ENCODE data around the gene SLC25A31.

SLC25A31 gene

GRCh38 chr4:127737295-127737694 lies 7.1 kb downstream of the SLC25A31 start:
- TF ChIP-seq CTCF (IDR thresholded peaks at IDR 0.05; ENCODE audit: low read depth, low read length, missing control alignments): no peak
- no peak overlapping the region for H3K4me3 ChIP-seq (ENCODE audit: low read depth, low read length)
- H3K36me3 ChIP-seq (replicated peaks): no peaks in the 10 kb centered on the region
- H3K27me3 ChIP-seq (replicated peaks): no peaks in the 10 kb centered on the region
- H3K27ac ChIP-seq: no peak overlapping the region
- in situ Hi-C loops (cut with HindIII; ENCODE audit: low pct_ligation_motif_present, low sequenced_read_pairs): loop anchor here (25.0 kb wide), 1 partner anchor 125 kb away; no protein-coding TSS in a partner anchor
- no peak for DNase-seq

- no peaks in the 10 kb centered on the region for H3K36me3 ChIP-seq (replicated peaks)
- H3K27me3 ChIP-seq (replicated peaks): no peaks in the 10 kb centered on the region
- no peak for TF ChIP-seq CTCF (IDR thresholded peaks at IDR 0.05; ENCODE audit: low read depth, low read length, missing control alignments)
- in situ Hi-C loops (cut with HindIII; ENCODE audit: low pct_ligation_motif_present, low sequenced_read_pairs): loop anchor here (25.0 kb wide), 1 partner anchor 129 kb away; no protein-coding TSS in a partner anchor
- DNase-seq: no peak
- H3K4me3 ChIP-seq (ENCODE audit: low read depth, low read length): no peak overlapping the region
- H3K27ac ChIP-seq: no peak overlapping the region
These were observed 11.0 kb downstream of the SLC25A31 start for GRCh38 chr4:127741247-127741646.

- in situ Hi-C loops (cut with HindIII; ENCODE audit: low pct_ligation_motif_present, low sequenced_read_pairs): loop anchor here (25.0 kb wide), 1 partner anchor 136 kb away; no protein-coding TSS in a partner anchor
- no peak for TF ChIP-seq CTCF (IDR thresholded peaks at IDR 0.05; ENCODE audit: low read depth, low read length, missing control alignments)
- H3K27me3 ChIP-seq (replicated peaks): no peaks in the 10 kb centered on the region
- no peaks in the 10 kb centered on the region for H3K36me3 ChIP-seq (replicated peaks)
- DNase-seq: no peak
- H3K27ac ChIP-seq: no peak overlapping the region
- H3K4me3 ChIP-seq (ENCODE audit: low read depth, low read length): no peak overlapping the region
These were observed 17.7 kb downstream of the SLC25A31 start for GRCh38 chr4:127747883-127748282.

- TF ChIP-seq CTCF (IDR thresholded peaks at IDR 0.05; ENCODE audit: low read depth, low read length, missing control alignments): no peak
- Histone ChIP-seq H3K4me3 (ENCODE audit: low read depth, low read length) (no peak overlapping the region), H3K27ac (no peak overlapping the region), H3K27me3 (replicated peaks) (no peaks in the 10 kb centered on the region), H3K36me3 (replicated peaks) (no peaks in the 10 kb centered on the region)
- DNase-seq: no peak
- in situ Hi-C loops (cut with HindIII; ENCODE audit: low pct_ligation_motif_present, low sequenced_read_pairs): loop anchor here (25.0 kb wide), 1 partner anchor 137 kb away; no protein-coding TSS in a partner anchor
These were observed 18.8 kb downstream of the SLC25A31 start for GRCh38 chr4:127748957-127749356.

GRCh38 chr4:127756906-127757305 lies 26.7 kb downstream of the SLC25A31 start:
- H3K4me3 ChIP-seq (ENCODE audit: low read depth, low read length): no peak overlapping the region
- in situ Hi-C loops (cut with HindIII; ENCODE audit: low pct_ligation_motif_present, low sequenced_read_pairs): no loop called here
- DNase-seq: no peak
- H3K27me3 ChIP-seq (replicated peaks): no peaks in the 10 kb centered on the region
- TF ChIP-seq CTCF (IDR thresholded peaks at IDR 0.05; ENCODE audit: low read depth, low read length, missing control alignments): no peak
- no peak overlapping the region for H3K27ac ChIP-seq
- H3K36me3 ChIP-seq (replicated peaks): no peaks in the 10 kb centered on the region

- TF ChIP-seq CTCF (IDR thresholded peaks at IDR 0.05; ENCODE audit: low read depth, low read length, missing control alignments): no peak
- in situ Hi-C loops (cut with HindIII; ENCODE audit: low pct_ligation_motif_present, low sequenced_read_pairs): no loop called here
- Histone ChIP-seq H3K27ac (no peak overlapping the region), H3K4me3 (ENCODE audit: low read depth, low read length) (no peak overlapping the region), H3K27me3 (replicated peaks) (no peaks in the 10 kb centered on the region), H3K36me3 (replicated peaks) (no peaks in the 10 kb centered on the region)
- no peak for DNase-seq
These were observed 29.1 kb downstream of the SLC25A31 start for GRCh38 chr4:127759228-127759820.

Data from brain microvascular endothelial cell (primary cell).